Breast epithelium (tissue), 4 donors: ENCODE measurements around the gene PPP1CA. TPM values are rescaled to one million over a fixed set of nuclear protein-coding genes. Genes with fewer than 3 reads are reported as not detected.

ENCODE experiments used
- DNase-seq, 2 donors: peaks; one replicate each; pipeline ENCODE4 v3.0.0-alpha.2; 2019; ENCODE audit warnings: low spot score in 2 of 2
- H3K27ac ChIP-seq, 2 donors: fragments of 200-600 bp; sonication (generic) in 1 of 2; one replicate each; pipeline ENCODE4 v1.5.1; 2016 to 2019; ENCODE audit warnings: mild to moderate bottlenecking in 1 of 2
- H3K27me3 ChIP-seq, 2 donors: fragments of 200-600 bp; sonication (generic) in 1 of 2; one replicate each; pipeline versions ENCODE4 v1.5.1 to v1.6.0; 2017 to 2019; ENCODE audit warnings: control low read depth in 1 of 2, mild to moderate bottlenecking in 1 of 2
- H3K36me3 ChIP-seq: fragments of 200-600 bp; one replicate; pipeline ENCODE4 v1.5.1; 2019
- H3K4me1 ChIP-seq, 2 donors: fragments of 200-600 bp; sonication (generic); one replicate each; pipeline ENCODE4 v1.5.1; 2016 to 2019; ENCODE audit warnings: control low read depth in 1 of 2
- H3K4me3 ChIP-seq, 3 donors: fragments of 200-600 bp; sonication (generic); 1 replicate in 2 of 3; 2 replicates in 1 of 3; pipeline ENCODE4 v1.5.1; 2016 to 2019; ENCODE audit warnings: mild to moderate bottlenecking in 3 of 3, moderate library complexity in 2 of 3
- H3K9me3 ChIP-seq, 2 donors: fragments of 200-600 bp; sonication (generic) in 1 of 2; one replicate each; pipeline ENCODE4 v1.5.1; 2016 to 2019; ENCODE audit warnings: control low read depth in 1 of 2
- POLR2A ChIP-seq: fragments of 450-650 bp; IDR thresholded peaks from one replicate; pipeline ENCODE4 v1.6.1; 2016; ENCODE audit warnings: antibody characterized with exemption, mild to moderate bottlenecking, moderate library complexity
- POLR2AphosphoS5 ChIP-seq, 3 donors: sonication (generic); formaldehyde crosslinking; IDR thresholded peaks; one replicate each; pipeline ENCODE4 v1.6.1; 2017; ENCODE audit warnings: antibody characterized with exemption in 3 of 3
- intact Hi-C: fragments of 100-400 bp; cut with DNase I; formaldehyde crosslinking; loops from one replicate; pipeline ENCODE4 v1.15.1; 2023; ENCODE audit warnings: low total_unique reads
- total RNA-seq, 3 donors: library from RNA; depleted of rRNA; stranded (reverse); fragments of >200 nt; gene quantifications; one replicate each; pipeline ENCODE4 v1.1.0, GENCODE V29; 2016
- TF ChIP-seq, protein P1 (sequence below), 3 donors: fragments of 450-650 bp; IDR thresholded peaks; one replicate each; pipeline ENCODE4 v1.5.1; 2016 to 2017; ENCODE audit warnings: antibody characterized with exemption in 3 of 3, mild to moderate bottlenecking in 3 of 3, moderate library complexity in 3 of 3

The PPP1CA gene
- total RNA-seq, 3 donors from 2014 or later = 73.1 to 91.9 (median 76.7) TPM

DNA sequence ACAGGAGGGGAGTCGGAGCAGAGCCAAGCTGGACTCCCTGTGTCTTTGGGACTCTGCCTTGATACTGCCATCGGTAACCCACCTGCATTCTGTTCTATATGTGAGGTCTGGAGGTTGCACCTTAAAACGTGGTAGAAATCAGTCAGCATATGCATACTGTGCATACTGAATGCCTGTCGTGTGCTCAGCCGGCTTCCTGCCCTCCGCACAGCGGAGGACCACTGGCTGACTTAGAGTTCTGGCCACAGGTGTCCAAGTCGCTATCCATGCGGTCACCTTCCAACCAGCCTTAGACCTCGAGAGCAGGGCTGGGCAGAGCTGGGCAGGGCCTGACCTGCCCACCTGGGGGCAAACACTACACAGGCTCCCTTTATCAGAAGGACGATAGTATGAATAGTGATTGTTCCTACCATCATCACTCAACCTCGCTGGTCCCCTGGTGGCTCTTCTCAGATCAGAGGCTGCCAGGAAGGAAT, 6.1 kb upstream of the PPP1CA start:
- peaks cover 0 to 15% of the 10 kb centered on the region in 2 donors for H3K27me3 ChIP-seq
- no peak overlapping the region for H3K4me3 ChIP-seq
- H3K27ac ChIP-seq = no peak overlapping the region
- no peak for DNase-seq
- no peaks in the 10 kb centered on the region for H3K9me3 ChIP-seq
- no peaks in the 10 kb centered on the region for H3K4me1 ChIP-seq
- intact Hi-C loops = no loop called here
- no peak for TF ChIP-seq POLR2AphosphoS5 (IDR thresholded peaks at IDR 0.05)
- TF ChIP-seq, protein P1, sequence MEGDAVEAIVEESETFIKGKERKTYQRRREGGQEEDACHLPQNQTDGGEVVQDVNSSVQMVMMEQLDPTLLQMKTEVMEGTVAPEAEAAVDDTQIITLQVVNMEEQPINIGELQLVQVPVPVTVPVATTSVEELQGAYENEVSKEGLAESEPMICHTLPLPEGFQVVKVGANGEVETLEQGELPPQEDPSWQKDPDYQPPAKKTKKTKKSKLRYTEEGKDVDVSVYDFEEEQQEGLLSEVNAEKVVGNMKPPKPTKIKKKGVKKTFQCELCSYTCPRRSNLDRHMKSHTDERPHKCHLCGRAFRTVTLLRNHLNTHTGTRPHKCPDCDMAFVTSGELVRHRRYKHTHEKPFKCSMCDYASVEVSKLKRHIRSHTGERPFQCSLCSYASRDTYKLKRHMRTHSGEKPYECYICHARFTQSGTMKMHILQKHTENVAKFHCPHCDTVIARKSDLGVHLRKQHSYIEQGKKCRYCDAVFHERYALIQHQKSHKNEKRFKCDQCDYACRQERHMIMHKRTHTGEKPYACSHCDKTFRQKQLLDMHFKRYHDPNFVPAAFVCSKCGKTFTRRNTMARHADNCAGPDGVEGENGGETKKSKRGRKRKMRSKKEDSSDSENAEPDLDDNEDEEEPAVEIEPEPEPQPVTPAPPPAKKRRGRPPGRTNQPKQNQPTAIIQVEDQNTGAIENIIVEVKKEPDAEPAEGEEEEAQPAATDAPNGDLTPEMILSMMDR (IDR thresholded peaks at IDR 0.05) = no peak
- TF ChIP-seq POLR2A = no peak
- H3K36me3 ChIP-seq = no peaks in the 10 kb centered on the region

DNA sequence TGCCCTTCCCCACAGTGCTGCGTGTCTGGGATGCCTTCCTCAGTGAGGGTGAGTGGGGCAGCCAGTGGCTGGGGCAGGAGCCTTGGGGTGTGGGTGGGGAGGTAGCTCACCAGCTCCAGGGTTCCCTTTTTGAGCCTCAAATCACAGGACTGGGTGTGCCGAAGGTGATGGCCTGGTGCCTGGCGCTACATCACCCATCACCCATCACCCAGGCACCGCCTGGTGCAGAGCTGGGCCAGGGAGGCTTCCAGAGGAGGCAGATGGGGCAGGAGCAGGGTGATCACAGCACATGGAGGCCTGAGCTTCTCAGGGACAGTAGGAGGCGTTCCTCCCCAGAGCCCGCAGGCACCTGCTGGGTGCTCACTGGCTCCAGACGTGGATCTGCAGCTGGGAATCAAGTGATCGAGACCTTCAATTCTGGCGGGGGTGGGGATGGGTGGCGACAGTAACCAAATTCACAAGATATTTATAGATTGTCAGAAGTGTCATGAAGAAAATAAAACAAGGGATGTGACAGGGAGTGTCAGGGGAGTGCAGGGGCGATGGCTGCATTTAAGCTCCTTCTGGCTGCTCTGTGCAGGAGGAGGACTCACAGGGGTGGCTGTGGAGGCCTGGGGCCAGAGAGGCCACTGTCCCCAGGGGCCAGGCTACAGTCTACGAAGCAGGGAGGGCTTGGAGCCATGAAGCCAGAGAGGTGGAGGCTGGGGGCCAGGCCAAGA, 5.5 kb upstream of the PPP1CA start:
- DNase-seq = no peak
- H3K27me3 ChIP-seq = peaks cover 0 to 15% of the 10 kb centered on the region in 2 donors
- H3K9me3 ChIP-seq = no peaks in the 10 kb centered on the region
- intact Hi-C loops = no loop called here
- no peaks in the 10 kb centered on the region for H3K4me1 ChIP-seq
- H3K4me3 ChIP-seq = no peak overlapping the region
- H3K27ac ChIP-seq = no peak overlapping the region
- TF ChIP-seq POLR2A (no peak), POLR2AphosphoS5 (IDR thresholded peaks at IDR 0.05) (no peak)
- TF ChIP-seq, protein P1 (IDR thresholded peaks at IDR 0.05) = no peak
- H3K36me3 ChIP-seq = no peaks in the 10 kb centered on the region

DNA sequence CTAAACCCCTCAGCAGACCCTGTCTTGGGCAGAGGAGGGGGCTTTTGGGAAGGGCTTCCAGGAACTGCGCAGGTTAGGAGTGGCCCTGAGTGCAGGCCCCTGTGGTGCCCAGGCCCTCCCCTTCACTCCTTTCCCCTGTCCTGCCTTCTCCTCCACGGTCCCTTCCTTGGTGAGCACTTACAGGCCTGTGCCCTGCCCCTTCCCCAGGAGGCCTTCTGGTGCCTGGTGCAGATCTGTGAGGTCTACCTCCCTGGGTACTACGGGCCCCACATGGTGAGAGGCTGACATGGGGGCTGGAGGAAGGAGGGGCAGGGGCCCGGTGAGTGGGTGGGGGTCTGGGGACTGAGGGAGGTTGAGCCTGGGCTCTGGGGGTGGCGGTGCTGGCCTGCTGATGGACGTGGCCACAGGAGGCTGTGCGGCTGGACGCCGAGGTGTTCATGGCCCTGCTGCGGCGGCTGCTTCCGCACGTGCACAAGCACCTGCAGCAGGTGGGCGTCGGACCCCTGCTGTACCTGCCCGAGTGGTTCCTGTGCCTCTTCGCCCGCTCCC, 4.8 kb upstream of the PPP1CA start:
- TF ChIP-seq POLR2A (no peak), POLR2AphosphoS5 (IDR thresholded peaks at IDR 0.05) (no peak)
- TF ChIP-seq, protein P1 (IDR thresholded peaks at IDR 0.05) = no peak
- Histone ChIP-seq H3K4me3 (no peak overlapping the region), H3K27ac (no peak overlapping the region), H3K9me3 (no peaks in the 10 kb centered on the region), H3K4me1 (no peaks in the 10 kb centered on the region), H3K36me3 (no peaks in the 10 kb centered on the region), H3K27me3 (peaks cover 0 to 9% of the 10 kb centered on the region in 2 donors)
- intact Hi-C loops = no loop called here
- DNase-seq = no peak

DNA sequence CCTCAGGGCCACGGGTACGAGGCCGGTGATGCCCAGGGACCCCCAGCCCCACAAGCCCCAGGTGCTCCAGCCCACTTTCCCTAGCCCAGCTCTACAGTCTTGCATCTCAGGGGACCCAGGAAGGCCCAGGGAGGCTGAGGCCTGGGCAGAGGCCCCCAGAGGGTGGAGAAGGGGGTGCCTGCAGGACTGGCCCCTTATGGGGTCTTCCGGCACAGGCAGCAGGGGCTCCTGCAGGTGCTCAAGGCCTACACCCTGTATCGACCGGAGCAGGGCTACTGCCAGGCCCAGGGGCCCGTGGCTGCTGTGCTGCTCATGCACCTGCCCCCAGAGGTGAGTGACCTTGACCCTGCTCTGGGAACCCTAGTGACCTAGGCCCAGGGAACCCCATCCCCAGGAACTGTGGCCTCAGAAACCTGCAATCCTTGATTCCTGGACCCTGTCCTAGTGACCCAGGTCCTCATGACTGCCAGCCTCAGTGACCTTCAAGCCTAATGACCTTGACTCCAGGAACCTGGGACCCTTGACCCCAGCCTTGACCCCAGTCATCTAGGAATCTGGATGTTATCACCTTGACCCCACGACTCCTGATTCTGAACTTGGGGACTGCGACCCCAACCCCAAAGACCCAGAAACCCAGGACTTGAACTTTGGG, 4.2 kb upstream of the PPP1CA start:
- intact Hi-C loops = no loop called here
- H3K36me3 ChIP-seq = no peaks in the 10 kb centered on the region
- no peak for DNase-seq
- H3K4me1 ChIP-seq = no peaks in the 10 kb centered on the region
- TF ChIP-seq POLR2AphosphoS5 (IDR thresholded peaks at IDR 0.05) = no peak
- TF ChIP-seq, protein P1 (IDR thresholded peaks at IDR 0.05) = no peak
- no peak for TF ChIP-seq POLR2A
- no peaks in the 10 kb centered on the region for H3K9me3 ChIP-seq
- H3K4me3 ChIP-seq = no peak overlapping the region
- H3K27me3 ChIP-seq = peaks cover 0 to 2% of the 10 kb centered on the region in 2 donors
- no peak overlapping the region for H3K27ac ChIP-seq

DNA sequence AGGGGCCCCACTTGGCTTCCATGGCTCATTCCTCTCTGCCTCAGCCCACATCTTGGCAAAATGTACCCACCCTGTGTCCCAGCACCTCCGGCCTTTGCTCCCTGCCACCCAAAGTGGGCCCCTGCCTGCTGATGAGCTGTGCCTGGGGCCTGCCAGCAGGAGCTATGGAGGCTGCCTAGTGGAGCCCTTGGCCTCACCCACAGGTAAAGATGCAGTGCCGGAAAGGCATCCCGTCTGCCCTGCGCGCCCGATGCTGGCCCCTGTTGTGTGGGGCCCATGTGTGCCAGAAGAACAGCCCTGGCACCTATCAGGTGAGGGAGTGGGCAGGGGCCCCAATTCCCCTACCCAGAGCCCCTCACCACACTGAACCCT, 3.5 kb upstream of the PPP1CA start:
- intact Hi-C loops = no loop called here
- TF ChIP-seq, protein P1 (IDR thresholded peaks at IDR 0.05) = no peak
- no peak for TF ChIP-seq POLR2AphosphoS5 (IDR thresholded peaks at IDR 0.05)
- TF ChIP-seq POLR2A = no peak
- H3K36me3 ChIP-seq = no peaks in the 10 kb centered on the region
- no peaks in the 10 kb centered on the region for H3K9me3 ChIP-seq
- DNase-seq = no peak
- no peaks in the 10 kb centered on the region for H3K27me3 ChIP-seq
- H3K27ac ChIP-seq = no peak overlapping the region
- H3K4me3 ChIP-seq = no peak overlapping the region
- peaks cover 5 to 6% of the 10 kb centered on the region in 2 donors for H3K4me1 ChIP-seq
